ENCODE results near the gene ATXN2L. TPM values are rescaled to one million over a fixed set of nuclear protein-coding genes. Genes with fewer than 3 reads are reported as not detected.
A peak's percentile ranks its signal among the peaks of the same experiment; 100 is the strongest.

The ATXN2L gene
- total and polyA plus RNA-seq, 2 of the 13 experiments (the other 11 are each of a cell fraction or from before 2014, with no cell fraction given), result 40.8 to 55.1 TPM

DNA sequence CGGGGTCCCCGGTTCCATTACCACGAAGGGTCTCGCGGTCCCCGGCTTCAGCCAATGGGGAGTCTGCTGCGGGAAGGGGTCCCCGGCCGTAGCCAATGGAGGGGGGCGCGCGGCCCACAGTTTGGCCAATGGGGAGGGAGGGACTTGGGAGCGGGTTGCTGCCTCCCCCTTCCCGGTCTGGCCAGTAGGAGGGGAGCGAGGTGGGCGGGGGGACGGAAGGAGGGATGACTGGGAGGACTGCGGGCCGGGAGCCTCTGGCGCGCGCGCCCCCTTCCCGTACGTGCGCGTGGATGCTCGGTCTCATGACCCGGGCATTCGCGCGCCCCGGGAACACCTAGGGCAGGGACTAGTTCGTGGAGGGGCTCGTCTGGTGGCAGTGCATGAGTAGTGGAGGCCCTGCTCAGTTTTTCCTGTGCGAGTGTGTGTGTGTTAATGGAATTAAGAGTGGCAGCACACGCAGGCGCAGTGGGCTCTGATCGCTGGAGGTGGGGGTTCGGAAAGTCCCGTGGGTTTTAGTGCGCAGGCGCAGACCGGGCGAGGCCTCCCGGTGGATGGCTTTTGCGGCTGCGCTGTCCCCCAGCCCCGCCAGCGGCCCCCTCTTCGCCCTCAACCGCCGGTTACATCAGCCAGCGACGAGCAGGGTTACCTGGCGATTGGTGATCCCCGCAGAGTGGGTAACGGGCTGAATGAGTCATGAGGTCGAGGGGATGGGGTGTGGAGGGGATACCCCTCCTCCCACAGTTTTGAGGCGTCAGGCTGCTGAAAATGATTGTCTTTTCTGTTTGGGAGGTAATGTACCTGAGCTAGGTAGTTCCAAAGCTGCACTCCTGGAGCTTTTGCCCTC lies 1.3 kb downstream of the ATXN2L start (continued):
- 0 out of 2 replicates have a peak, but pooled peaks have one; percentile 5 for TF ChIP-seq PAX8 (CRISPR knock-in tag; IDR thresholded peaks at IDR 0.05; ENCODE audit: borderline replicate concordance)
- peak; percentile 52; the same call in 1 of the 2 replicates for TF ChIP-seq TARDBP (CRISPR knock-in tag; IDR thresholded peaks at IDR 0.05)
- no peak for TF ChIP-seq ZEB1 (IDR thresholded peaks at IDR 0.05; ENCODE audit: insufficient replicate concordance, low read depth)
- no peak; the same call in 1 of the 2 replicates for TF ChIP-seq ZNF335 (CRISPR knock-in tag; IDR thresholded peaks at IDR 0.05)
- TF ChIP-seq KLF11 (CRISPR knock-in tag; IDR thresholded peaks at IDR 0.05), result 0 out of 2 replicates have a peak, but pooled peaks have one; percentile 39
- TF ChIP-seq AGO1 (IDR thresholded peaks at IDR 0.05; ENCODE audit: low read depth, low read length, poor library complexity, severe bottlenecking), result no peak
- no peak for TF ChIP-seq RNF2 (conservative IDR thresholded peaks at IDR 0.05; ENCODE audit: low read depth)
- no peak for TF ChIP-seq ZNF850 (CRISPR knock-in tag; conservative IDR thresholded peaks at IDR 0.05)
- peak; percentile 3 for TF ChIP-seq GATAD2A (CRISPR knock-in tag; IDR thresholded peaks at IDR 0.05)
- no peak for TF ChIP-seq PRMT3 (CRISPR knock-in tag; IDR thresholded peaks at IDR 0.05; ENCODE audit: borderline replicate concordance, low read depth)
- TF ChIP-seq ZNF615 (CRISPR knock-in tag; IDR thresholded peaks at IDR 0.05; ENCODE audit: borderline replicate concordance), result no peak
- TF ChIP-seq NFATC3 (CRISPR knock-in tag; IDR thresholded peaks at IDR 0.05), result no peak
- no peak for TF ChIP-seq MLLT10 (CRISPR knock-in tag; IDR thresholded peaks at IDR 0.05)
- TF ChIP-seq ZBTB38 (CRISPR knock-in tag; IDR thresholded peaks at IDR 0.05), result peak; percentile 80
- TF ChIP-seq, protein P1, sequence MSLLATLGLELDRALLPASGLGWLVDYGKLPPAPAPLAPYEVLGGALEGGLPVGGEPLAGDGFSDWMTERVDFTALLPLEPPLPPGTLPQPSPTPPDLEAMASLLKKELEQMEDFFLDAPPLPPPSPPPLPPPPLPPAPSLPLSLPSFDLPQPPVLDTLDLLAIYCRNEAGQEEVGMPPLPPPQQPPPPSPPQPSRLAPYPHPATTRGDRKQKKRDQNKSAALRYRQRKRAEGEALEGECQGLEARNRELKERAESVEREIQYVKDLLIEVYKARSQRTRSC (CRISPR knock-in tag; IDR thresholded peaks at IDR 0.05; ENCODE audit: low read depth), result no peak
- no peak for TF ChIP-seq NAIF1 (CRISPR knock-in tag; IDR thresholded peaks at IDR 0.05; ENCODE audit: borderline replicate concordance)
- no peak for TF ChIP-seq ZNF264 (CRISPR knock-in tag; IDR thresholded peaks at IDR 0.05)
- TF ChIP-seq ZNF383 (CRISPR knock-in tag; IDR thresholded peaks at IDR 0.05; ENCODE audit: borderline replicate concordance), result no peak
- peak; percentile 46; the same call in 1 of the 2 replicates for TF ChIP-seq FOXJ3 (CRISPR knock-in tag; IDR thresholded peaks at IDR 0.05; ENCODE audit: borderline replicate concordance)
- TF ChIP-seq HNRNPUL1 (IDR thresholded peaks at IDR 0.05; ENCODE audit: low read depth, low read length), result no peak
- TF ChIP-seq, protein P2, sequence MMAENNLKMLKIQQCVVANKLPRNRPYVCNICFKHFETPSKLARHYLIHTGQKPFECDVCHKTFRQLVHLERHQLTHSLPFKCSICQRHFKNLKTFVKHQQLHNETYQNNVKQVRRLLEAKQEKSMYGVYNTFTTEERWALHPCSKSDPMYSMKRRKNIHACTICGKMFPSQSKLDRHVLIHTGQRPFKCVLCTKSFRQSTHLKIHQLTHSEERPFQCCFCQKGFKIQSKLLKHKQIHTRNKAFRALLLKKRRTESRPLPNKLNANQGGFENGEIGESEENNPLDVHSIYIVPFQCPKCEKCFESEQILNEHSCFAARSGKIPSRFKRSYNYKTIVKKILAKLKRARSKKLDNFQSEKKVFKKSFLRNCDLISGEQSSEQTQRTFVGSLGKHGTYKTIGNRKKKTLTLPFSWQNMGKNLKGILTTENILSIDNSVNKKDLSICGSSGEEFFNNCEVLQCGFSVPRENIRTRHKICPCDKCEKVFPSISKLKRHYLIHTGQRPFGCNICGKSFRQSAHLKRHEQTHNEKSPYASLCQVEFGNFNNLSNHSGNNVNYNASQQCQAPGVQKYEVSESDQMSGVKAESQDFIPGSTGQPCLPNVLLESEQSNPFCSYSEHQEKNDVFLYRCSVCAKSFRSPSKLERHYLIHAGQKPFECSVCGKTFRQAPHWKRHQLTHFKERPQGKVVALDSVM (CRISPR knock-in tag; IDR thresholded peaks at IDR 0.05), result no peak; the same call in 1 of the 2 replicates
- no peak; the same call in 1 of the 2 replicates for TF ChIP-seq ZNF619 (CRISPR knock-in tag; IDR thresholded peaks at IDR 0.05)
- TF ChIP-seq ZNF224 (CRISPR knock-in tag; IDR thresholded peaks at IDR 0.05), result no peak; the same call in 1 of the 2 replicates
- no peak for TF ChIP-seq ZNF10 (CRISPR knock-in tag; IDR thresholded peaks at IDR 0.05; ENCODE audit: borderline replicate concordance, low read depth)
- TF ChIP-seq NR2C2 (CRISPR knock-in tag; IDR thresholded peaks at IDR 0.05; ENCODE audit: borderline replicate concordance), result peak; percentile 17
- TF ChIP-seq BRD4 (CRISPR knock-in tag; IDR thresholded peaks at IDR 0.05), result peak; percentile 81; the same call in 1 of the 2 replicates
- no peak for TF ChIP-seq ZFP62 (CRISPR knock-in tag; IDR thresholded peaks at IDR 0.05)
- peak; percentile 74; the same call in 1 of the 2 replicates for TF ChIP-seq THYN1 (CRISPR knock-in tag; IDR thresholded peaks at IDR 0.05; ENCODE audit: borderline replicate concordance, low read depth)
